Astrocyte of the cerebellum (primary cell): Measurements from ENCODE around the gene CHD5.

Experiments used
- DNase-seq: peaks from one replicate; pipeline ENCODE4 v3.0.0-alpha.2; 2011; ENCODE audit warnings: low read depth
- H3K4me3 ChIP-seq: 2 replicates; pipeline ENCODE4 v1.5.1; 2011; ENCODE audit warnings: mild to moderate bottlenecking, low read depth, low read length, moderate library complexity
- in situ Hi-C: cut with HindIII; loops from 2 replicates; pipeline ENCODE4 v1.10.0; 2017; ENCODE audit warnings: low sequenced_read_pairs
- TF ChIP-seq, protein P1 (sequence below): IDR thresholded peaks from 2 replicates; pipeline ENCODE4 v1.5.1; 2012; ENCODE audit warnings: low read length, low read depth, moderate library complexity, mild to moderate bottlenecking; ENCODE audit errors: missing control alignments

Gene CHD5

DNA sequence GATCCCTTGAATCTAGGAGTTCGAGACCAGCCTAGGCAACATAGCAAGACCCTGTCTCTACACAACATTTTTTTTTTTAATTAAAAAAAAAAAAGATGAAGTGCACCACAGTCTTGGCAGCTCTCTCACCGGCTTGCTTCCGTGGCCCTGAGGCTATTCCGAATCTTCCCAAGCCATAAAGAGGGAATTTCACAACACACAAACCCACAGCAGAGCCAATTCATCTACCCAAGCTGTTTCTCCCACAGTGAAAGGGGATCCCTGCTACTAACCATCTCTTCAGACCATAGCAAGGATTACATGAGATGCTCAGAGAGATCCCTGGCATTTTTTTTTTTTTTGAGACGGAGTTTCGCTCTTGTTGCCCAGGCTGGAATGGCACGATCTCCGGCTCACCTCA, 8.3 kb upstream of the CHD5 start:
- DNase-seq, result no peak
- no peak overlapping the region for H3K4me3 ChIP-seq
- in situ Hi-C loops, result no loop called here
- TF ChIP-seq, protein P1, sequence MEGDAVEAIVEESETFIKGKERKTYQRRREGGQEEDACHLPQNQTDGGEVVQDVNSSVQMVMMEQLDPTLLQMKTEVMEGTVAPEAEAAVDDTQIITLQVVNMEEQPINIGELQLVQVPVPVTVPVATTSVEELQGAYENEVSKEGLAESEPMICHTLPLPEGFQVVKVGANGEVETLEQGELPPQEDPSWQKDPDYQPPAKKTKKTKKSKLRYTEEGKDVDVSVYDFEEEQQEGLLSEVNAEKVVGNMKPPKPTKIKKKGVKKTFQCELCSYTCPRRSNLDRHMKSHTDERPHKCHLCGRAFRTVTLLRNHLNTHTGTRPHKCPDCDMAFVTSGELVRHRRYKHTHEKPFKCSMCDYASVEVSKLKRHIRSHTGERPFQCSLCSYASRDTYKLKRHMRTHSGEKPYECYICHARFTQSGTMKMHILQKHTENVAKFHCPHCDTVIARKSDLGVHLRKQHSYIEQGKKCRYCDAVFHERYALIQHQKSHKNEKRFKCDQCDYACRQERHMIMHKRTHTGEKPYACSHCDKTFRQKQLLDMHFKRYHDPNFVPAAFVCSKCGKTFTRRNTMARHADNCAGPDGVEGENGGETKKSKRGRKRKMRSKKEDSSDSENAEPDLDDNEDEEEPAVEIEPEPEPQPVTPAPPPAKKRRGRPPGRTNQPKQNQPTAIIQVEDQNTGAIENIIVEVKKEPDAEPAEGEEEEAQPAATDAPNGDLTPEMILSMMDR, result no peak

DNA sequence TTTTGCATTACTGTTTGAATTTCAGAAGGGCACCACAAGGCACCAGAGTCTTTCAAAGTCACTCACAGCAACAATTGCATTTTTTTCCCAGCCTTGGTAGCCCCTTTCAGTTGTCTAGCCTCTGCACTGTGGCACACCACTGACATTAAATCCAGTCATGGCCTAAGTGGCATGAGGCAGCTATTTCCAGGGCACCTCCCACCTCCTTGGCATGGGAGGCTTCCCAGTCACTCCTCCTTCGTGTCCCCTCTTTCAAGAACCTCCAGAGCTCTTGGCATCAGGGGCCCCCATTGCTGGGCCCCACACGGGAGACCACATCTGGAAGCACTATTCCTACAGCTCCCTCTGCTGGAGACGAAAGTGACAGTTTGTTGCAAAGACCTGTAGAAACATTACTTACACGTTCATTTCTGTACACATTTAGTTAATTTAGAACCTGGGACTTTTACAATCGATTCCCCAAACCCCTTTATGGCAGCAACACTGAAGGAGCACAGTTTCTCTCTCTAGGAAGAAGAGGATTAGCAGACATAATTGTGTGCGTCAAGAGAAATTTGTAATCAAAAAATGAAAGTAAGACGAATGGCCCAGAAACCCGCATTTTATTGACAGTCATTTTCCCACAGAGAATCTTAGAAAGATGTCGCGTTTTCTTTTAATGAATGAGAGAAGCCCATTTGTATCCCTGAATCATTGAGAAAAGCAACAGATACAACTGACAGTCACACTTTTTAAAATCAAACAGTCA, 5.7 kb upstream of the CHD5 start:
- TF ChIP-seq, protein P1, result peak; percentile 48
- no peak overlapping the region for H3K4me3 ChIP-seq
- DNase-seq, result no peak
- in situ Hi-C loops, result no loop called here

DNA sequence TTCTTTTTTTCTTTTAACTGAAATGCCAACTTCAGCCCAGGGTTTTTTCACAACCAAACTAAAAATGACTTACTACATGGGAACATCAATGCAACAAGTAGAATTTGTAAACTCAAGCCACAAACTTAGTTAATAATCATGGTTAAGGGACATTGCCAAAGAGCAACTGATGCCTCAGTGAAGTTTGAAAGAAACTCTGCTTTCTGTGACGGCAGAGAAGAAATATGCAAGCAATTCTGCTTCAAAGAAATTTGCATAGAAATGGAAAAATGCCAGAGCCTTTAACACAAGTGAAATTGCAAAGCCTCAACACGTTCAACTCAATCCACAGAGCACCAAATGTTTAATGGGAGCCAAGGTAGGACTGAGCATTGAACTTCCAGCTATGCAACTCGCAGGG, 5.0 kb upstream of the CHD5 start:
- DNase-seq, result peak; percentile 80
- TF ChIP-seq, protein P1, result no peak
- in situ Hi-C loops, result no loop called here
- no peak overlapping the region for H3K4me3 ChIP-seq

DNA sequence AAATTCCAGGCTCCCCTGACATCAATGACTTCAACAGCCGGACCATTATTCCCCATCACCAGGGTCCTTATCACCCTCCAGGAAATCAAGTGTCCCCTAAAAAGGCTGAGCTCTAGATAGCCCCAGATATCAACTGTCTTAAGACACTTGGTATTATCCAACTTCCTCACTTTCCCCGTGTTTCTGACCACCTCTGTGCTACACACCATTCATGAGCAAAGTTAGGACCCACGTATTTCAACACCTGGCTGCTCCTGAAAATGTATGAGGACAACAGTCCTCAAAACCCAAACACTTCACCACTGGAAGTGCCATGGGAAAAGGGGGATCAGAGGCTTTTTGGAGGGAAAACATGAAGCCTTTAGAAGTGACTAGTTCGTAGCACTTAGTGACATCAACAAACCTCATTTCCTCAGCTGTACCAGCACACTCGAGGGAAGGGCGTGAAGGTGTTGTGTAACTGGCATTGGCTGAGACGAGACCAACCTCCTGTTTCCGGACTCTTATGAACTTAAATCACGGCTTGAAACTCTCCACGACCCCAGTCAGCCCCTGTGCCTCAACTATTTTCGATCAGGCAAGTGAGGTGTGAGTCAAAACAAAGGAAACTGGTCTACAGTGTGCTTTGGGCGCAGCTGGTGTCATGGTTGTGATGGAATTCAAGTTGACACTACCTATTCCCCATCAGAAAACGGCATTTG, 4.1 kb upstream of the CHD5 start:
- no peak for DNase-seq
- in situ Hi-C loops, result no loop called here
- no peak overlapping the region for H3K4me3 ChIP-seq
- TF ChIP-seq, protein P1, result no peak

DNA sequence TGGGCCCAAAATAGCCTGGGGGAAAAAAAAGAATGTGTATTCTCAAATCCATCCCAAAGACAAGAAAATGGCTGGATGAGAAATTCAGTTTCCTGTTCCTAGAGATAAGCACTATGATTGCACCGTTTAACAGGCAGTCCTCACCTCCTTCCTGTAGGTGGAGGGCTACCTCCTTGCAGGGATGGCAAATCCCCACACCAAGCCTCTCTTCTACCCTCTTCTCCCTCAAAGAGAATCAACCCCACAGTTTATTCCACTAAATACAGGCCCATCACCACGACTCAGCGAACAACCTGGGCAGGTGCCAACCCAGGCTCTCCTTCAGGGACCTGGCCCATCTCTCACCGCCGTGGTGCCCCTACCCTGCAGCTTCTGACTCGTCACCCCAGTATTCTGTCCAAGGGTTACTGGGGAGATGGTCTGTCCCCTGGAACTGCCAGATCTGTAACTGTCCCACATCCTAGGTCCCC, 3.4 kb upstream of the CHD5 start:
- TF ChIP-seq, protein P1, result no peak
- in situ Hi-C loops, result no loop called here
- DNase-seq, result no peak
- H3K4me3 ChIP-seq, result no peak overlapping the region

DNA sequence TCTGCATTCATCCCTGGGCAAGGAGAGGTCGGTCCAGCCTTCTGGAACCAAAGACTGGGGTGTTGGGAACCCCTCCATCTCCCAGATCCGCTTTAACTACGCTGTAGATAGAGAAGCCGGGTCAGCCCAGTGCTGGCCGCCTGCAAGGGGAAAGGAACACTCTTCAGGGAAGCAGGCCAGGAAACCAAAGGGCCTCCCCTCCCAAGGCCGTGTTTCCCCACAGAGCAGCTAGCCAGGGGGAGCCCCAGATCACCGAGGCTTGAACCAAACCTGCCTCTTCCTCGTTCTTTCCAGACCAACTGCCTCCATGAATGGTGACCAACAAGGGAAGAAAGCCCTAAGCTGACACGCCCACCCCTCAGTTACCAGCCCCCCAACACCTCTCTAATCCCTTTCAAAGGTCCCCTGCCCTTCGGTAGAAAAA, 1.2 kb upstream of the CHD5 start:
- no peak for DNase-seq
- TF ChIP-seq, protein P1, result peak; percentile 9
- no peak overlapping the region for H3K4me3 ChIP-seq
- in situ Hi-C loops, result no loop called here
